CD8-positive, alpha-beta memory T cell (primary cell): ENCODE results near the gene SIT1. TPM values are rescaled to one million over a fixed set of nuclear protein-coding genes. Genes with fewer than 3 reads are reported as not detected.

Experiments
- CTCF ChIA-PET: fragments of 350-600 bp; sonication (Branson Sonifier 250); formaldehyde crosslinking; loops from one replicate; lab custom pipeline; 2021; ENCODE audit warnings: antibody characterized with exemption; lab: Charles Lee
- POLR2A ChIA-PET: fragments of 350-600 bp; sonication (Branson Sonifier 250); formaldehyde crosslinking; loops from one replicate; lab custom pipeline; 2021; ENCODE audit warnings: antibody characterized with exemption; lab: Charles Lee
- DNase-seq, 5 donors: peaks; one replicate each; pipeline versions ENCODE4 v3.0.0 to v3.0.0-alpha.2; 2020 to 2022; ENCODE audit warnings: mixed read lengths in 1 of 5
- H3K27ac ChIP-seq: one replicate; pipeline ENCODE4 v1.7.0; 2013; ENCODE audit warnings: low read depth, mild to moderate bottlenecking, low read length, moderate library complexity
- H3K27me3 ChIP-seq: 2 replicates; pipeline ENCODE4 v1.7.0; 2013; ENCODE audit warnings: low read length, mild to moderate bottlenecking; ENCODE audit not compliant: insufficient read depth, poor library complexity, severe bottlenecking
- H3K36me3 ChIP-seq: 2 replicates; pipeline ENCODE4 v1.7.0; 2013; ENCODE audit warnings: mild to moderate bottlenecking, low read length, moderate library complexity; ENCODE audit not compliant: insufficient read depth
- H3K4me1 ChIP-seq: 2 replicates; pipeline ENCODE4 v1.7.0; 2013; ENCODE audit warnings: mild to moderate bottlenecking, low read length, moderate library complexity; ENCODE audit not compliant: insufficient read depth
- H3K4me3 ChIP-seq: 2 replicates; pipeline ENCODE4 v1.7.0; 2013; ENCODE audit warnings: mild to moderate bottlenecking, low read length
- H3K9me3 ChIP-seq: 2 replicates; pipeline ENCODE4 v1.7.0; 2013; ENCODE audit warnings: mild to moderate bottlenecking, low read length
- H3K27ac Mint-ChIP-seq, 8 donors: one replicate each; pipeline ENCODE4 v1.8.0; 2020 to 2021; ENCODE audit warnings: mixed read lengths in 8 of 8, mild to moderate bottlenecking in 6 of 8, inconsistent platforms in 3 of 8, moderate library complexity in 3 of 8
- H3K27me3 Mint-ChIP-seq, 2 donors: one replicate each; pipeline ENCODE4 v1.8.0; 2020 to 2021; ENCODE audit warnings: mixed read lengths in 2 of 2, mild to moderate bottlenecking in 1 of 2, moderate library complexity in 1 of 2
- H3K36me3 Mint-ChIP-seq, 3 donors: one replicate each; pipeline ENCODE4 v1.8.0; 2020 to 2021; ENCODE audit warnings: mixed read lengths in 3 of 3, inconsistent platforms in 1 of 3, mild to moderate bottlenecking in 1 of 3
- H3K4me1 Mint-ChIP-seq, 3 donors: one replicate each; pipeline ENCODE4 v1.8.0; 2020 to 2021; ENCODE audit warnings: mixed read lengths in 3 of 3, inconsistent platforms in 1 of 3, mild to moderate bottlenecking in 1 of 3
- H3K4me3 Mint-ChIP-seq, 7 donors: one replicate each; pipeline ENCODE4 v1.8.0; 2020 to 2021; ENCODE audit warnings: mixed read lengths in 7 of 7, mild to moderate bottlenecking in 6 of 7, moderate library complexity in 4 of 7, inconsistent platforms in 2 of 7
- H3K9me3 Mint-ChIP-seq, 5 donors: one replicate each; pipeline ENCODE4 v1.8.0; 2020 to 2022; ENCODE audit warnings: mixed read lengths in 5 of 5, mild to moderate bottlenecking in 3 of 5, moderate library complexity in 2 of 5, inconsistent platforms in 1 of 5
- polyA plus RNA-seq: library from polyadenylated mRNA; unstranded; fragments of 300-500 nt; fragmentation: Illumina TruSeq; gene quantifications from one replicate; pipeline ENCODE4 v1.2.3, GENCODE V29; 2021
- total RNA-seq, 2 experiments: library from RNA; stranded (reverse); gene quantifications; one replicate each; pipeline ENCODE4 v1.2.3, GENCODE V29; 2021

Gene SIT1
- total and polyA plus RNA-seq, 3 experiments from 2014 or later: 43.1 to 196 (median 43.1) TPM

DNA sequence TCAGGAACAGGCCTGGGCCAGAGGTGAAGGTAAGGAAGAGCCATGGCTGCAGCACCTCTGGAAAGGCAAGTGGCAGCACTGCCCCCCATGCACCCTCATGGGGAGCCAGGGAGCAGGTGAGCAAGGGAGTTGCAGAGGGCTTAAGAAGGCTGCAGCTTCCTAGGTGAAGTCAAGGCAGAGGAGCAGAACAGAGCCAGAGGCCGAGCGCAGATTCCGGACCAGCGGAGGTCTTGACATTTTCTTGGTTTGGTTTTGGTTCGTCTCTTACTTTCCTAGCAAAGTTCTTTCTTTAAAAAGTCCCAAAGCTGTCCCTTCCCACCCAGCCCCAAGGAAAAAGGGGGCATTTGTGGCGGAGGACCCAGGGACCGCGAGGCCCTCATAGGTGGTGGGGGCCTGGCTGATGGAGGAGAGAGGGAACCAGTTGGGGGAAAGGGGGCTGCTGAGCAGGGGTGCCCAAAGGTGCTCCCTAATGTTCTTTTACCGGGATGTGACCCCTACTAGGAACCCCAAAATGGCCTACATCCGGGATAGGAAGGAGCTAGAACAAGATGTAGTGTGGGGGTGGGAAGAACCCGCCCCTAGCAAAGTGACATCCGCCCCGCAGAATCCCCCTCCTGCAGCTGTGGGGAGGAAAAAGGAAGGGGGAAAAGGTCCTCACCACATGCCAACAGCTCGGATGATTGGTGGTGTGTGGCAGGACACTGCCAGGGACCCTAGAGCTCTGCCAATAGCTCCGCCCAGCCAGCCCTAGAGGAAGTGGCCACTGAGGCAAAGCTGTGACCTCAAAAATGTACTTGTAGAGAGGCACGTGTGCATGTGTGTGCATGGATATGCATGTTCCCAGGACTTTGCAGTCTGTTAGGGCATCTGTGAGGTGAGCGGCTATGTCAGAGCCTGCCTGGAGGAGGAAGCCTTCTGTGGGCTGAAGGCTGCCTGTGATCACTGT lies 31.6 kb downstream of the SIT1 start:
- Mint-ChIP-seq H3K4me1 (peaks cover 42 to 49% (median 46%) of the 10 kb centered on the region in 3 donors), H3K4me3 (peak overlapping the region; percentile 53 to 92 (median 89)), H3K27me3 (peaks cover 0 to 1% of the 10 kb centered on the region in 2 donors), H3K27ac (peak overlapping the region; percentile 89 to 99 (median 97)), H3K9me3 (no peaks in the 10 kb centered on the region), H3K36me3 (no peaks in the 10 kb centered on the region)
- POLR2A ChIA-PET: interaction anchor here (1.0 to 2.5 kb wide), 8 partner anchors 8 to 113 kb away, joined by 3 to 14 read pairs (median 5); partner anchors contain the start of genes CCDC107, CREB3, RMRP and TLN1
- Histone ChIP-seq H3K9me3 (no peaks in the 10 kb centered on the region), H3K4me3 (no peak overlapping the region), H3K27ac (peak overlapping the region; percentile 54), H3K27me3 (no peaks in the 10 kb centered on the region), H3K36me3 (no peaks in the 10 kb centered on the region), H3K4me1 (peaks cover 34% of the 10 kb centered on the region)
- DNase-seq: peak; percentile 28 to 72 (median 45)
- CTCF ChIA-PET: interaction anchor here (1.0 to 14.7 kb wide), 15 partner anchors 8 to 171 kb away, joined by 3 to 200 read pairs (median 6); partner anchors contain the start of genes ARHGEF39, CCDC107, CREB3 and RMRP

- Mint-ChIP-seq H3K4me3 (peak within 1 kb of the TSS; percentile 85 to 92 (median 89)), H3K27me3 (peaks cover 0 to 1% of the 10 kb centered on the region in 2 donors), H3K4me1 (peaks cover 42 to 49% (median 46%) of the 10 kb centered on the region in 3 donors), H3K9me3 (no peaks in the 10 kb centered on the region), H3K36me3 (no peaks in the 10 kb centered on the region), H3K27ac (peak within 1 kb of the TSS; percentile 89 to 100 (median 98))
- CTCF ChIA-PET: interaction anchor here (1.1 to 14.7 kb wide), 7 partner anchors 10 to 138 kb away, joined by 3 to 200 read pairs (median 7); partner anchors contain the start of genes ARHGEF39, CCDC107, RMRP and SIT1
- peaks cover 34% of the 10 kb centered on the region for H3K4me1 ChIP-seq
- H3K36me3 ChIP-seq: no peaks in the 10 kb centered on the region
- H3K9me3 ChIP-seq: no peaks in the 10 kb centered on the region
- peak within 1 kb of the TSS; percentile 70 for H3K27ac ChIP-seq
- no peak for DNase-seq
- H3K4me3 ChIP-seq: peak within 1 kb of the TSS; percentile 82
- POLR2A ChIA-PET: interaction anchor here (1.4 to 1.6 kb wide), 2 partner anchors 12 to 72 kb away, joined by 3 to 5 read pairs; no protein-coding TSS in a partner anchor
- no peaks in the 10 kb centered on the region for H3K27me3 ChIP-seq
These were observed 32.4 kb downstream of the SIT1 start, which contains the start of gene CD72 for GRCh38 chr9:35618325-35618727. Gene CD72 (minus strand): TSS chr9:35618413. CDS start chr9:35618303, 110 bp downstream.

DNA sequence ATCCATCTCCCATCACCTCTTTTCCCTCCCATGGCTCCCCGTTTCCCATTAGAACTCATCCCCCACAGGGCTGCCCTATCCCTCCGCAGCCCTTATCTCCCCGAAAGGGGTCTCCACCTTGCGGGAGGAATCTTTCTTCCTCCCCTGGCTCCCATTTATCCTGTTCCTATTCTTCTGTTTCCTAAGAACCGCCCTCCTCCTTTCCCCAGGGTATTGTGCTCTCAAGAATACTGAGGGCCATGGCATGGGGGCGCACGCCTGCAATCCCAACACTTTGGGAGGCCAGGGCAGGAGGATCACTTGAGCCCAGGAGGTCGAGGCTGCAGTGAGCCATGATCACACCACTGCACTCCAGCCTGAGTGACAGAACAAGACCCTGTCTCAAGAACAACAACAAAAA lies 33.2 kb downstream of the SIT1 start:
- Mint-ChIP-seq H3K36me3 (no peaks in the 10 kb centered on the region), H3K4me1 (peaks cover 42 to 49% (median 46%) of the 10 kb centered on the region in 3 donors), H3K9me3 (no peaks in the 10 kb centered on the region), H3K4me3 (peak overlapping the region; percentile 85 to 92 (median 89)), H3K27me3 (peaks cover 0 to 1% of the 10 kb centered on the region in 2 donors), H3K27ac (peak overlapping the region; percentile 89 to 100 (median 98))
- H3K4me1 ChIP-seq: peaks cover 34% of the 10 kb centered on the region
- no peaks in the 10 kb centered on the region for H3K27me3 ChIP-seq
- POLR2A ChIA-PET: interaction anchor here (0.6 to 2.0 kb wide), 8 partner anchors 12 to 515 kb away, joined by 3 to 17 read pairs (median 6); partner anchors contain the start of genes CREB3, STOML2 and TLN1
- H3K27ac ChIP-seq: peak overlapping the region; percentile 70
- H3K4me3 ChIP-seq: peak overlapping the region; percentile 82
- CTCF ChIA-PET: interaction anchor here (0.6 to 14.7 kb wide), 20 partner anchors 9 to 194 kb away, joined by 3 to 200 read pairs (median 6); partner anchors contain the start of genes ARHGEF39, CCDC107, CREB3 and RMRP
- no peaks in the 10 kb centered on the region for H3K36me3 ChIP-seq
- no peak for DNase-seq
- no peaks in the 10 kb centered on the region for H3K9me3 ChIP-seq

- peak overlapping the region; percentile 89 to 100 (median 98) for H3K27ac Mint-ChIP-seq
- H3K36me3 ChIP-seq: no peaks in the 10 kb centered on the region
- H3K4me1 Mint-ChIP-seq: peaks cover 42 to 49% (median 46%) of the 10 kb centered on the region in 3 donors
- no peaks in the 10 kb centered on the region for H3K27me3 ChIP-seq
- H3K9me3 ChIP-seq: no peaks in the 10 kb centered on the region
- peaks cover 0 to 1% of the 10 kb centered on the region in 2 donors for H3K27me3 Mint-ChIP-seq
- H3K36me3 Mint-ChIP-seq: no peaks in the 10 kb centered on the region
- no peaks in the 10 kb centered on the region for H3K9me3 Mint-ChIP-seq
- ChIA-PET POLR2A (interaction anchor here (0.6 to 2.0 kb wide), 8 partner anchors 11 to 514 kb away, joined by 3 to 17 read pairs (median 6); partner anchors contain the start of genes CREB3, STOML2 and TLN1), CTCF (interaction anchor here (0.6 to 14.7 kb wide), 22 partner anchors 9 to 195 kb away, joined by 3 to 200 read pairs (median 6); partner anchors contain the start of genes ARHGEF39, CCDC107, CREB3 and RMRP)
- peak overlapping the region; percentile 70 for H3K27ac ChIP-seq
- peak overlapping the region; percentile 82 for H3K4me3 ChIP-seq
- DNase-seq: peak; percentile 63 to 84 (median 71)
- peak overlapping the region; percentile 85 to 92 (median 89) for H3K4me3 Mint-ChIP-seq
- peaks cover 34% of the 10 kb centered on the region for H3K4me1 ChIP-seq
These were observed 33.9 kb downstream of the SIT1 start for GRCh38 chr9:35616681-35617459.

GRCh38 chr9:35615981-35616680 lies 34.6 kb downstream of the SIT1 start:
- peak overlapping the region; percentile 82 for H3K4me3 ChIP-seq
- peak overlapping the region; percentile 89 to 100 (median 98) for H3K27ac Mint-ChIP-seq
- POLR2A ChIA-PET: interaction anchor here (1.4 to 2.0 kb wide), 4 partner anchors 11 to 116 kb away, joined by 6 to 17 read pairs (median 10); partner anchors contain the start of genes CREB3, TESK1 and TLN1

DNA sequence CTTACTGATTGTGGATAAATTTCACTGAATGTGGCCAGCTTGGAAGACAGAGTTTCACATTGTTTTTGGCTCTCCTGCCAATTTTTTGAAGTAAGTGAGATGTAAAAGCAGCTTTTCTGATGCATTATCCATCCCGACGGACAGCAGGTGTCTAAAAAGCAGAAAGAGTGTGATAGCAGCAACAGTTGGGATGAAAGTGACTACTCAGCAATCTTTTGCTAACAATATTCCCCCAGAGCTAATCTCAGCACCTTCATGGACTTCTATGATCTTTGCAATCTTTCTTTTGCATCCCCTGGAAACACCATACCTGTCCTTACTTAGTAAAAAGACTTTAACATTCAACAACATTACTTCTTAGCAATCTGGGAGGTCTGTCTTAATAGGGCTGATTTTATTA lies 37.9 kb downstream of the SIT1 start:
- Mint-ChIP-seq H3K4me1 (peaks cover 25 to 30% (median 29%) of the 10 kb centered on the region in 3 donors), H3K27ac (no peak overlapping the region), H3K9me3 (no peaks in the 10 kb centered on the region), H3K27me3 (peaks cover 0 to 1% of the 10 kb centered on the region in 2 donors), H3K4me3 (peak overlapping the region in 1 of 7 donors; percentile 4), H3K36me3 (peaks cover 0 to 26% (median 2%) of the 10 kb centered on the region in 3 donors)
- ChIA-PET POLR2A (interaction anchor here (1.0 kb wide), 1 partner anchor 45 kb away, joined by 3 read pairs; the partner anchor contains the start of genes CCDC107 and RMRP), CTCF (interaction anchor here (1.4 to 14.7 kb wide), 8 partner anchors 8 to 118 kb away, joined by 3 to 200 read pairs (median 30); partner anchors contain the start of genes ARHGEF39, CCDC107, RMRP and SIT1)
- DNase-seq: no peak
- peaks cover 14% of the 10 kb centered on the region for H3K4me1 ChIP-seq
- no peaks in the 10 kb centered on the region for H3K27me3 ChIP-seq
- no peak overlapping the region for H3K4me3 ChIP-seq
- no peak overlapping the region for H3K27ac ChIP-seq
- peaks cover 11% of the 10 kb centered on the region for H3K36me3 ChIP-seq
- no peaks in the 10 kb centered on the region for H3K9me3 ChIP-seq

More at GRCh38 chr9:35615981-35616680, 34.6 kb downstream of the SIT1 start:
- Mint-ChIP-seq H3K4me1 (peaks cover 46 to 55% (median 47%) of the 10 kb centered on the region in 3 donors), H3K36me3 (no peaks in the 10 kb centered on the region), H3K4me3 (peak overlapping the region; percentile 85 to 92 (median 89)), H3K27me3 (peaks cover 0 to 1% of the 10 kb centered on the region in 2 donors), H3K9me3 (no peaks in the 10 kb centered on the region)
- peaks cover 34% of the 10 kb centered on the region for H3K4me1 ChIP-seq
- no peaks in the 10 kb centered on the region for H3K9me3 ChIP-seq
- H3K27me3 ChIP-seq: no peaks in the 10 kb centered on the region
- DNase-seq: no peak
- CTCF ChIA-PET: interaction anchor here (1.2 to 14.7 kb wide), 15 partner anchors 8 to 173 kb away, joined by 3 to 200 read pairs (median 10); partner anchors contain the start of genes ARHGEF39, CCDC107, CREB3 and RMRP
- H3K27ac ChIP-seq: peak overlapping the region; percentile 70
- H3K36me3 ChIP-seq: no peaks in the 10 kb centered on the region
